DOHH2 (cell line): ENCODE results near the gene CADPS.

ENCODE experiments used
- EZH2phosphoT487 ChIP-seq: fragments of 200-600 bp; sonication (generic); IDR thresholded peaks from 2 replicates; pipeline ENCODE4 v1.6.1; 2017; ENCODE audit warnings: borderline replicate concordance, mild to moderate bottlenecking, antibody characterized with exemption, low read length, moderate library complexity, mixed read lengths
- TF ChIP-seq, protein P1 (sequence below): fragments of 200-600 bp; sonication (generic); IDR thresholded peaks from one replicate; pipeline ENCODE4 v1.5.1; 2014; ENCODE audit warnings: antibody characterized with exemption, mild to moderate bottlenecking, low read depth, low read length; ENCODE audit not compliant: poor library complexity, severe bottlenecking

DNA sequence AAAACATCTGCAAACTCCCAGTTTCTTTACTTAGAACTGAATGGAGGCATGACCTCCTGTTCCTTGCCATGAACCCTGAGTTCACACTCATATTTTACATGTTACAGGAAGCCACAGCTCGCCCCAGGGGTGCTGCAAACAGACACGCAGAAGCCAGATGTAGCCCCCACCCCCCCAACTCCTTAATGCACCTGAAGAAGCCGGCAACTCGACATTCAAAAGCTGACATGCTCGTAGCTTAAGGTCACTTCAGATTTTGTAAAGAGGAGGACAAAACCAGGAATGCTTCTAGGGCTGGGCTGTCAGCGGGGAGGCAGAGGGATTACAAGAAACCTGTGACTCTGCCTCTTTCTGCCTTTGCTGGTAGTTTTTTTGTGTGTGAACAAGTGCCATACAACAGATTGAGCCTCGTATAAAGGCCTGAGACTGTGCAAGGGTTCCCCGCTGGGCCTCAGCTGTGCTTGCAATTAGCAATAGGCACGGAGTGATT, 459.9 kb downstream of the CADPS start:
- TF ChIP-seq, protein P1, sequence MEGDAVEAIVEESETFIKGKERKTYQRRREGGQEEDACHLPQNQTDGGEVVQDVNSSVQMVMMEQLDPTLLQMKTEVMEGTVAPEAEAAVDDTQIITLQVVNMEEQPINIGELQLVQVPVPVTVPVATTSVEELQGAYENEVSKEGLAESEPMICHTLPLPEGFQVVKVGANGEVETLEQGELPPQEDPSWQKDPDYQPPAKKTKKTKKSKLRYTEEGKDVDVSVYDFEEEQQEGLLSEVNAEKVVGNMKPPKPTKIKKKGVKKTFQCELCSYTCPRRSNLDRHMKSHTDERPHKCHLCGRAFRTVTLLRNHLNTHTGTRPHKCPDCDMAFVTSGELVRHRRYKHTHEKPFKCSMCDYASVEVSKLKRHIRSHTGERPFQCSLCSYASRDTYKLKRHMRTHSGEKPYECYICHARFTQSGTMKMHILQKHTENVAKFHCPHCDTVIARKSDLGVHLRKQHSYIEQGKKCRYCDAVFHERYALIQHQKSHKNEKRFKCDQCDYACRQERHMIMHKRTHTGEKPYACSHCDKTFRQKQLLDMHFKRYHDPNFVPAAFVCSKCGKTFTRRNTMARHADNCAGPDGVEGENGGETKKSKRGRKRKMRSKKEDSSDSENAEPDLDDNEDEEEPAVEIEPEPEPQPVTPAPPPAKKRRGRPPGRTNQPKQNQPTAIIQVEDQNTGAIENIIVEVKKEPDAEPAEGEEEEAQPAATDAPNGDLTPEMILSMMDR, result no peak
- no peak for TF ChIP-seq EZH2phosphoT487
